DND-41 (cell line): ENCODE results near the gene GLRA1.

Source experiments
- CTCF ChIP-seq: IDR thresholded peaks from 2 replicates; pipeline ENCODE4 v1.5.1; 2012; ENCODE audit warnings: borderline replicate concordance, low read length, moderate library complexity, mild to moderate bottlenecking; ENCODE audit not compliant: poor library complexity, severe bottlenecking; ENCODE audit errors: extremely low read depth
- EZH2 ChIP-seq: IDR thresholded peaks from 3 replicates; pipeline ENCODE4 v1.6.1; 2012; ENCODE audit warnings: borderline replicate concordance, low read depth, mild to moderate bottlenecking, moderate library complexity, low read length, inconsistent platforms; ENCODE audit not compliant: severe bottlenecking

DNA sequence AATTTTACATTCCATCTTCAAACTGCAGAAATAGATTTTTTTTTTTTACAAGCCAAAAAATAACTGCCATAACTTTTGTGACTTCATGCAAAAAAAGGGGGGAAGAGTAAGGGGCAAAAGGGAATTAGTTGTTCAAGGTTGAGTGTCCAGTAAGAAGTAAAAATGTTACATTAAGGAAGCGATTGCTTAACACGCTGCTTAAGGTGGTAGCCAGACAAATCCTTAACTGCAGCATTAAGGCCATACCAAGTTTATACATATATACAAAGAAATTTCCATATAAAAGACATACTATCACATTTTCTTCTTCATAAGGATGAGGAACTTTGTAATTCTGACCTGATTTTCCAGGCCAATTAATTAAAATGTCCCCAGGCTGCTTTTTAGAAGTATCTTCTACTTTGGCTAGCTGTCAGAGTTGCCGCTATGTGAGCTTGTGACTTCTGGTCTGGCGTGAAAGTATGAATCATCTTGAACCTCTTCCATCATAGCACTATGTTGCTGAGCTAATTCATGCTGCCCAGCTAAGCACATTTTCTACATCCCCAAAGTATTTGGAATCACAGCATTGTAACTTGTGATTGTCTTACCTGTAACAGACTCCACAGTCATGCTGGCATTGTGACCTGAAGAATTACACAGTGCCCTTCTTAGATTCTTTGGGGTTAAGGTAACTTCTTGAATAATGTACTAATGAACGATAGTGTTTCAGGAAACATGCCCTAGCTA, 112.9 kb downstream of the GLRA1 start:
- TF ChIP-seq CTCF: no peak
- TF ChIP-seq EZH2: no peak
